Measurements from ENCODE around the gene NASP.

The NASP gene

DNA sequence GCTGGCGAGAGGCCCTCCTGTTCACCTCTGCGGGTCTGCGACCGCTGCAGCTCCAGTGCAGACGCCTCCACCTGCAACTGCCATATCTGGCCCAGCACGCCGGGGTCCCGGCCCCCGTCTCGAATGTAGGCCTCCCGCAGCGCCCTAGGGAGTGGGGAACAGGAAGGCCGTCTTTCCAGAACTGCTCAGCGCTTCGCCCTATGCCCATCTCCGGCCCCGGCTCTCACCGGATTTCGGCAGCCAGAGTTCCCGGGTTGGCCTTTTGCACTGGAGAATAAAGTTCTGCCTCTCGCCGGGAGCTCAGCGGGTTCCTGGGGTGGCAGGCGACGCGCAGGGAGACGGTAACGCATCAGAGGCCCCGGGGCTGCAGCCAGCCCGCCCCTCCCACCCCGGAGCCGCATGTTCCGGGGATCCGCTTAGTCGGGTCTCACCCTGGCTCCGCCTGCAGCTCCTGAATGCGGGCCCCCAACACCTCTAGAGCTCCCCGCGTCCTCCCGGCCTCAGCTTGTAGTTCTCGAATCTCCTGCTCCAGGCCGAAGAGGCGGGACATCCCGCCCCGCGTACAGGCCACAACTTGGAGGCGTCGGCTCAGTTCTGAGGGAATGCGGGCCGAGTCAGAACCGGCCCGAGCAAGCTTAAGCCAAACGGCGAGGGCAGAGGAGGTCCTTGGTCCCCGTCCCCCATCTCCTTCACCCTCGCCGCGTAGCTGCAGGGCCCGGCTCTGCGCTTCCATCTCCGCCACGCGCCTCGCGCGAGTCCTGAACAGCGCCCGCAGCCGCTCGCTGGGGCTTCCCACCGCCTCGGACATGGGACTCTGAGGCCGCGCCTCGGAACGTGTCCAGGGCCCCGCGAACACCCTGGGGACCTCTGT lies 38.9 kb downstream of the NASP start:
- Histone ChIP-seq H3K36me3 (peaks cover 93% of the 10 kb centered on the region), H3K27me3 (no peaks in the 10 kb centered on the region), H3K9me3 (no peaks in the 10 kb centered on the region), H3K4me1 (ENCODE audit: control insufficient read depth in 1 of 2, insufficient read depth in 1 of 2, low read depth in 1 of 2, low read length in 1 of 2) (no peaks in the 10 kb centered on the region), H3K4me3 (ENCODE audit: low read depth in 1 of 2, low read length in 1 of 2) (no peak overlapping the region), H3K27ac (no peak overlapping the region)
- TF ChIP-seq, protein P1, sequence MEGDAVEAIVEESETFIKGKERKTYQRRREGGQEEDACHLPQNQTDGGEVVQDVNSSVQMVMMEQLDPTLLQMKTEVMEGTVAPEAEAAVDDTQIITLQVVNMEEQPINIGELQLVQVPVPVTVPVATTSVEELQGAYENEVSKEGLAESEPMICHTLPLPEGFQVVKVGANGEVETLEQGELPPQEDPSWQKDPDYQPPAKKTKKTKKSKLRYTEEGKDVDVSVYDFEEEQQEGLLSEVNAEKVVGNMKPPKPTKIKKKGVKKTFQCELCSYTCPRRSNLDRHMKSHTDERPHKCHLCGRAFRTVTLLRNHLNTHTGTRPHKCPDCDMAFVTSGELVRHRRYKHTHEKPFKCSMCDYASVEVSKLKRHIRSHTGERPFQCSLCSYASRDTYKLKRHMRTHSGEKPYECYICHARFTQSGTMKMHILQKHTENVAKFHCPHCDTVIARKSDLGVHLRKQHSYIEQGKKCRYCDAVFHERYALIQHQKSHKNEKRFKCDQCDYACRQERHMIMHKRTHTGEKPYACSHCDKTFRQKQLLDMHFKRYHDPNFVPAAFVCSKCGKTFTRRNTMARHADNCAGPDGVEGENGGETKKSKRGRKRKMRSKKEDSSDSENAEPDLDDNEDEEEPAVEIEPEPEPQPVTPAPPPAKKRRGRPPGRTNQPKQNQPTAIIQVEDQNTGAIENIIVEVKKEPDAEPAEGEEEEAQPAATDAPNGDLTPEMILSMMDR (IDR thresholded peaks at IDR 0.05): no peak

DNA sequence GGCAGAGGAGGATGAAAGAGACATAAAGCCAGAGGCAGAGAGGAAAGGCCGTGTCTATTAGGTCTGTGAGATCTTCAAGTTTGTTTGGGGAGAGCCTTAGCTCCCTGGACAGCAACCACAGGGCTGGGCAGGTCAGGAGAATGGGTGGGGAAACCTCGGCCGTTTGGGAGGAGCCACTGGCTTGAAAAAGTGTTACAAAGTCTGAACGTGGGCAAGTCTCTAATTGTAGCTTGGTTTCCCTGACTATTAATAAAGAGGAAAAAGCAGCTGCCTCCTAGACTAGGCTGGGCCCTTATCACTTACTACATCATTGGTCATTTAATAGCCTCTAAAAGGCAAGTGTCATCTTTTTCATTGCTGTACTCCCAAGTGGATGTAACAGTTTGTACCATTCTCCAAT lies 40.1 kb downstream of the NASP start, which contains the start of gene CCDC17:
TSS of gene CCDC17 (minus strand) at position 83 of the 400 bp plus-strand sequence. CDS start 145 bp downstream, outside the sequence.
- H3K9me3 ChIP-seq: no peaks in the 10 kb centered on the region
- no peaks in the 10 kb centered on the region for H3K4me1 ChIP-seq (ENCODE audit: control insufficient read depth in 1 of 2, insufficient read depth in 1 of 2, low read depth in 1 of 2, low read length in 1 of 2)
- no peak within 1 kb of the TSS for H3K27ac ChIP-seq
- H3K27me3 ChIP-seq: no peaks in the 10 kb centered on the region
- H3K36me3 ChIP-seq: peaks cover 96% of the 10 kb centered on the region
- no peak within 1 kb of the TSS for H3K4me3 ChIP-seq (ENCODE audit: low read depth in 1 of 2, low read length in 1 of 2)
- TF ChIP-seq, protein P1 (IDR thresholded peaks at IDR 0.05): no peak

DNA sequence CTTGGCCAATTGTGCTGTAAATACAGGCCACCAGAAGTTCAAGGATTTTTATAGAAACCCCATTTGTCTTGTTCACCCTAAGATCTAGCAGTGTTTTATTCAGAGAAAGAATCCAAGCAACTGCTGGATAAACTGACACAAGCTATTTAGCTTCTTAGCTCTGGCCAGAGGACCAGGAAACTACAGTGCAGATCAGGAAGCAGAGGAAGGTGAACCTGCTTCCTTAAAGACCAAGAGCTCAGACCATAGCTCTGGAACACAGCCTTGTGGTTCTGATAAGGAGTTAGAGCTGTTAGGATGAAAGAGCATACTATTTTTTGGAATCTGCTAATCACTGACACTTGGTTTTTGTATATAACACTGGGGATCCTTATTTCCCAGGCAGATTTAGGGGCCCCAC lies 45.2 kb downstream of the NASP start:
- Histone ChIP-seq H3K36me3 (peaks cover 96% of the 10 kb centered on the region), H3K27ac (no peak overlapping the region)
- TF ChIP-seq, protein P1 (IDR thresholded peaks at IDR 0.05): no peak

DNA sequence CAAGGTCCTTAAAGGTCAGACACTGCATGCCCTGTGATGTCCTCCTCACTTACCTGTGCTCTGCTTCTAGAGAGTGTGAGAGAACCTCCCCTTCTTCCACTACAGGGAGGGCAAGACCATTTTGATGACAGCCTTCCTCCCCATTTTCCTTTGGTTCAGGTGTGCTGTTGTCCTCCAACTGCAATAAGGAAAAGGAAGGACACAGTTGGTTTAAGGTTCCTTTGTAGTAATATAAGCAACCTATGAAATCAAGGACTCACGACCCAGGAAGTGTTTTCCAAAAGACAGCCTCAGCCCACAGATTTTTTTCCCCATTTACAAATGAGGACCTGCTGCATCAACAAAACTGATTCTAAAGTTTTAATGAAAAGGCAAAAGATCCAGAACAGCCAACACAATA lies 46.6 kb downstream of the NASP start:
- TF ChIP-seq, protein P1 (IDR thresholded peaks at IDR 0.05): no peak
- H3K4me1 ChIP-seq (ENCODE audit: control insufficient read depth in 1 of 2, insufficient read depth in 1 of 2, low read depth in 1 of 2, low read length in 1 of 2): no peaks in the 10 kb centered on the region
- no peak overlapping the region for H3K27ac ChIP-seq
- H3K36me3 ChIP-seq: peaks cover 99% of the 10 kb centered on the region
- no peak overlapping the region for H3K4me3 ChIP-seq (ENCODE audit: low read depth in 1 of 2, low read length in 1 of 2)
- H3K9me3 ChIP-seq: no peaks in the 10 kb centered on the region
- H3K27me3 ChIP-seq: no peaks in the 10 kb centered on the region

More for the DNA sequence above, 45.2 kb downstream of the NASP start:
- Histone ChIP-seq H3K27me3 (no peaks in the 10 kb centered on the region), H3K4me1 (ENCODE audit: control insufficient read depth in 1 of 2, insufficient read depth in 1 of 2, low read depth in 1 of 2, low read length in 1 of 2) (no peaks in the 10 kb centered on the region), H3K4me3 (ENCODE audit: low read depth in 1 of 2, low read length in 1 of 2) (no peak overlapping the region), H3K9me3 (no peaks in the 10 kb centered on the region)

DNA sequence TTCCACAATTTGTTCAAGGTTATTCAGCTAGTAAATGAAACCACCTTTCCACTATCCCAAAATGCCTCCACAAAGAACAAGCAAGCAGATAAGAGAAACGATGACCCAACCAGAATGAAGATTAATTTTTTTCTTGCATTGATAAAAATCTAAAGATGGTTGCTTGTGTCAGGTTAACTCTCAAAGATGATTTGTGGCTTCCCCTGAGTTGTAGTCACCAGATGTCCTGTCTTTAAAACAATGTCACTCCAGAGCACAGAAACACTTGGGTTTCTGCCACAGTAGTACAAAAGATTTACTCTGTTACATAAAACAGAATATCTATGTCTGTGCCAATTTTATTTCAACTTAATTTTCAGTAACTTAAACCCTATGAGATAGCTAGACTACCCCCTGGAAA lies 51.4 kb downstream of the NASP start:
- no peak overlapping the region for H3K27ac ChIP-seq
- H3K4me1 ChIP-seq (ENCODE audit: control insufficient read depth in 1 of 2, insufficient read depth in 1 of 2, low read depth in 1 of 2, low read length in 1 of 2): no peaks in the 10 kb centered on the region
- H3K27me3 ChIP-seq: no peaks in the 10 kb centered on the region
- TF ChIP-seq, protein P1 (IDR thresholded peaks at IDR 0.05): no peak
- peaks cover 98% of the 10 kb centered on the region for H3K36me3 ChIP-seq
- no peaks in the 10 kb centered on the region for H3K9me3 ChIP-seq
- no peak overlapping the region for H3K4me3 ChIP-seq (ENCODE audit: low read depth in 1 of 2, low read length in 1 of 2)
